GM21423 (cell line): ENCODE results near the gene CSF1.
"Not testable (repeated sequence)": the region's sequence is repeated elsewhere in the genome, so short reads cannot be mapped to it uniquely, and the experiment has no call there.

Experiments used
- ATAC-seq: cut with Tn5 transposase; IDR thresholded peaks from one replicate; pipeline ENCODE4 v1.9.1; 2021; ENCODE audit warnings: mild to moderate bottlenecking, moderate library complexity; ENCODE audit not compliant: unreplicated experiment

Gene CSF1

GRCh38 chr1:109910123-109910962, at the start of gene CSF1:
Gene CSF1, plus strand, starts transcription at chr1:109910849. Its CDS starts 175 bp downstream, at chr1:109911024.
- ATAC-seq = no peak

GRCh38 chr1:109861616-109862015, 49.0 kb upstream of the CSF1 start:
- ATAC-seq = not testable (repeated sequence)

- no peak for ATAC-seq
Measured at GRCh38 chr1:109863667-109864046, 47.0 kb upstream of the CSF1 start.

- ATAC-seq = no peak
Measured at GRCh38 chr1:109864047-109864822, 46.4 kb upstream of the CSF1 start.

- ATAC-seq = no peak
Measured at GRCh38 chr1:109864930-109865612, 45.6 kb upstream of the CSF1 start.

GRCh38 chr1:109866071-109866470, 44.6 kb upstream of the CSF1 start:
- no peak for ATAC-seq

GRCh38 chr1:109873278-109874175, 37.1 kb upstream of the CSF1 start:
- ATAC-seq = no peak

GRCh38 chr1:109874445-109874844, 36.2 kb upstream of the CSF1 start:
- ATAC-seq = no peak

- no peak for ATAC-seq
Measured at GRCh38 chr1:109875874-109876273, 34.8 kb upstream of the CSF1 start.

- no peak for ATAC-seq
Measured at GRCh38 chr1:109876617-109877316, 33.9 kb upstream of the CSF1 start.

- no peak for ATAC-seq
Measured at GRCh38 chr1:109877317-109877771, 33.3 kb upstream of the CSF1 start.

- no peak for ATAC-seq
Measured at GRCh38 chr1:109877776-109878175, 32.9 kb upstream of the CSF1 start.

- ATAC-seq = no peak
Measured at GRCh38 chr1:109878531-109879104, 32.0 kb upstream of the CSF1 start.

- ATAC-seq = not testable (repeated sequence)
Measured at GRCh38 chr1:109879371-109879770, 31.3 kb upstream of the CSF1 start.

- ATAC-seq = no peak
Measured at GRCh38 chr1:109879881-109880525, 30.6 kb upstream of the CSF1 start.

- ATAC-seq = no peak
Measured at GRCh38 chr1:109880971-109881894, 29.4 kb upstream of the CSF1 start.

- ATAC-seq = no peak
Measured at GRCh38 chr1:109881906-109882287, 28.8 kb upstream of the CSF1 start.
